Measurements from ENCODE around the gene HERC2. TPM values are rescaled to one million over a fixed set of nuclear protein-coding genes. Genes with fewer than 3 reads are reported as not detected.

HERC2 gene
- total RNA-seq, 2 donors from 2014 or later: 105 to 112 TPM

DNA sequence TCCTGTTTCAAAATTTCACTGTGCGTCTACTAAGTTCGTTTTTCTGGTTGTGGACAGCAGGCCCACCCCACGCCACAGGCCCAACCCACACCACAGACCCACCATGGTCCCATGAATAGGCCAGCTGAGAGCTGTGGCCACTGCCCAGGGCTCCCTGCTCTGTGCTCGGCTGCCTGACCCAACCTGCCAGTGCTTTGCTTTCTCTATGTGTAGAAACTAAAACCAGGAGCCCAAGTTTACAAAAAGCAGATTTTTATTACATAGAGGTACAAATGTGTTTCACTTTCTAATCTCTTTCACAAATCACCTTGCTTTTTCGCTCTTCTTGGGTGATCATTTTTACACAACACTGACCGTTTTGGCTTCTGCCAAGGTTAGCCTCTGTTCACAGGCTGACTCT lies 69.1 kb downstream of the HERC2 start:
- no peak overlapping the region for H3K27ac ChIP-seq (ENCODE audit: low read depth, low read length)
- Mint-ChIP-seq H3K9me3 (peaks cover 3% of the 10 kb centered on the region), H3K27me3 (ENCODE audit: insufficient read depth) (no peaks in the 10 kb centered on the region), H3K36me3 (ENCODE audit: low read depth) (peaks cover 84% of the 10 kb centered on the region), H3K4me3 (no peak overlapping the region), H3K4me1 (no peaks in the 10 kb centered on the region), H3K27ac (no peak overlapping the region)
- no peaks in the 10 kb centered on the region for H3K27me3 ChIP-seq (ENCODE audit: control insufficient read depth, insufficient read depth, low read length, poor library complexity, severe bottlenecking)
- H3K9ac ChIP-seq (ENCODE audit: extremely low read depth, low read length, poor library complexity, severe bottlenecking): no peak overlapping the region
- WGBS, 2 experiments (ENCODE audit: insufficient coverage in 1 of 2, insufficient read length in 1 of 2): 86 to 100% methylated on average over 6 of the region's 6 CpGs
- no peaks in the 10 kb centered on the region for H3K4me1 ChIP-seq (ENCODE audit: control insufficient read depth, insufficient read depth, low read length)
- H3K4me3 ChIP-seq (ENCODE audit: low read length): no peak overlapping the region
- no peaks in the 10 kb centered on the region for H3K9me3 ChIP-seq (ENCODE audit: control insufficient read depth, low read length)
- H3K36me3 ChIP-seq (ENCODE audit: control insufficient read depth, insufficient read depth, low read length): peaks cover 79% of the 10 kb centered on the region
- DNase-seq: no peak
- TF ChIP-seq, protein P1, sequence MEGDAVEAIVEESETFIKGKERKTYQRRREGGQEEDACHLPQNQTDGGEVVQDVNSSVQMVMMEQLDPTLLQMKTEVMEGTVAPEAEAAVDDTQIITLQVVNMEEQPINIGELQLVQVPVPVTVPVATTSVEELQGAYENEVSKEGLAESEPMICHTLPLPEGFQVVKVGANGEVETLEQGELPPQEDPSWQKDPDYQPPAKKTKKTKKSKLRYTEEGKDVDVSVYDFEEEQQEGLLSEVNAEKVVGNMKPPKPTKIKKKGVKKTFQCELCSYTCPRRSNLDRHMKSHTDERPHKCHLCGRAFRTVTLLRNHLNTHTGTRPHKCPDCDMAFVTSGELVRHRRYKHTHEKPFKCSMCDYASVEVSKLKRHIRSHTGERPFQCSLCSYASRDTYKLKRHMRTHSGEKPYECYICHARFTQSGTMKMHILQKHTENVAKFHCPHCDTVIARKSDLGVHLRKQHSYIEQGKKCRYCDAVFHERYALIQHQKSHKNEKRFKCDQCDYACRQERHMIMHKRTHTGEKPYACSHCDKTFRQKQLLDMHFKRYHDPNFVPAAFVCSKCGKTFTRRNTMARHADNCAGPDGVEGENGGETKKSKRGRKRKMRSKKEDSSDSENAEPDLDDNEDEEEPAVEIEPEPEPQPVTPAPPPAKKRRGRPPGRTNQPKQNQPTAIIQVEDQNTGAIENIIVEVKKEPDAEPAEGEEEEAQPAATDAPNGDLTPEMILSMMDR (conservative IDR thresholded peaks at IDR 0.05): no peak

DNA sequence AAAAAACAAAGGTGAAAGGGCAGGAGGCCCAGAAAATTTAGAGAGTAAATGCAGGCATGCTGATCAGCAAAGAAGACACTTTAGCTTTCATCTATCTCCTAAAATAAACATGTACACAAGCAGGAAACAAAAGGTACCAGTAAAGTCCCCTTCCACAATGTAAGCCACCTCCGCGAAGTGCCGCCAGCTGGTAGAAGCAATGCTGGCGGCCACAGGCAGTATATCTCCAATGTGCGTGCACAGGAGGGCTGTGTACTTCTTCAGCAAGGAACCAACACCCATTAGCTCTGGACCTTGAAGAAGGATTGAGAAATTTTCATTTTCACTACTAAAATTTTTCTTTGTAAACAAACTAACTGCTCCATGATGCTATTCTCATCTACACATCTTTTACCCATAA lies 75.4 kb downstream of the HERC2 start:
- H3K9me3 ChIP-seq (ENCODE audit: control insufficient read depth, low read length): peaks cover 17% of the 10 kb centered on the region
- no peak overlapping the region for H3K4me3 ChIP-seq (ENCODE audit: low read length)
- no peak for DNase-seq
- no peaks in the 10 kb centered on the region for H3K27me3 ChIP-seq (ENCODE audit: control insufficient read depth, insufficient read depth, low read length, poor library complexity, severe bottlenecking)
- no peak overlapping the region for H3K27ac ChIP-seq (ENCODE audit: low read depth, low read length)
- H3K36me3 ChIP-seq (ENCODE audit: control insufficient read depth, insufficient read depth, low read length): peaks cover 85% of the 10 kb centered on the region
- no peaks in the 10 kb centered on the region for H3K4me1 Mint-ChIP-seq
- 96% methylated on average over 5 of the region's 5 CpGs for WGBS, 2 experiments (ENCODE audit: insufficient coverage in 1 of 2, insufficient read length in 1 of 2)
- TF ChIP-seq, protein P1 (conservative IDR thresholded peaks at IDR 0.05): no peak
- no peak overlapping the region for H3K9ac ChIP-seq (ENCODE audit: extremely low read depth, low read length, poor library complexity, severe bottlenecking)
- no peaks in the 10 kb centered on the region for H3K27me3 Mint-ChIP-seq (ENCODE audit: insufficient read depth)
- no peak overlapping the region for H3K4me3 Mint-ChIP-seq
- peaks cover 15% of the 10 kb centered on the region for H3K9me3 Mint-ChIP-seq
- H3K4me1 ChIP-seq (ENCODE audit: control insufficient read depth, insufficient read depth, low read length): no peaks in the 10 kb centered on the region
- peaks cover 82% of the 10 kb centered on the region for H3K36me3 Mint-ChIP-seq (ENCODE audit: low read depth)
- no peak overlapping the region for H3K27ac Mint-ChIP-seq

DNA sequence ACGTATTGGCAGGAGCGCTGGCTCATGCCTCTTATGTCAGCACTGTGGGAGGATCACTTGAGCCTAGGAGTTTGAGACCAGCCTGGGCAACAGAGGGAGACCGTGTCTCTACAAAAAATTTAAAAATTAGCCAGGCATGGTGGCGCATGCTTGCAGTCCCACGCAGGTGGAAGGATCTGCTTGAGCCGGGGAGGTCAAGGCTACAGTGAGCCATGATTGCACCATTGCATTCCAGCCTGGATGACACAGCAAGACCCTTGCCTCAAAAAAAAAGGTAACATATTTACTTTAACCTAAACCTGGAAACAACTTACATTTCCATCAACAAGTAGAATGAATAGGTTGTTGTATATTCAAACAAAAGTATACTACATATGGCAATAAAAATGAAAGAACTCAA lies 78.1 kb downstream of the HERC2 start:
- no peak overlapping the region for H3K4me3 ChIP-seq (ENCODE audit: low read length)
- H3K9me3 ChIP-seq (ENCODE audit: control insufficient read depth, low read length): peaks cover 17% of the 10 kb centered on the region
- no peak overlapping the region for H3K27ac Mint-ChIP-seq
- DNase-seq: no peak
- peaks cover 85% of the 10 kb centered on the region for H3K36me3 ChIP-seq (ENCODE audit: control insufficient read depth, insufficient read depth, low read length)
- H3K4me3 Mint-ChIP-seq: no peak overlapping the region
- no peaks in the 10 kb centered on the region for H3K4me1 Mint-ChIP-seq
- no peaks in the 10 kb centered on the region for H3K4me1 ChIP-seq (ENCODE audit: control insufficient read depth, insufficient read depth, low read length)
- no peaks in the 10 kb centered on the region for H3K27me3 Mint-ChIP-seq (ENCODE audit: insufficient read depth)
- TF ChIP-seq, protein P1 (conservative IDR thresholded peaks at IDR 0.05): no peak
- H3K36me3 Mint-ChIP-seq (ENCODE audit: low read depth): peaks cover 74% of the 10 kb centered on the region
- H3K27ac ChIP-seq (ENCODE audit: low read depth, low read length): no peak overlapping the region
- 97% methylated on average over 6 of the region's 6 CpGs for WGBS, 2 experiments (ENCODE audit: insufficient coverage in 1 of 2, insufficient read length in 1 of 2)
- H3K9ac ChIP-seq (ENCODE audit: extremely low read depth, low read length, poor library complexity, severe bottlenecking): no peak overlapping the region
- peaks cover 12% of the 10 kb centered on the region for H3K9me3 Mint-ChIP-seq
- no peaks in the 10 kb centered on the region for H3K27me3 ChIP-seq (ENCODE audit: control insufficient read depth, insufficient read depth, low read length, poor library complexity, severe bottlenecking)
